Esophagus muscularis mucosa (tissue), 4 donors: ENCODE data around the gene ROBO1.

Source experiments
- CTCF ChIP-seq, 3 experiments: fragments of 200-600 bp in 2 of 3; fragments of 450-650 bp in 1 of 3; sonication (generic) in 2 of 3; IDR thresholded peaks; one replicate each; pipeline ENCODE4 v1.5.1; 2017 to 2019; ENCODE audit warnings: antibody characterized with exemption in 3 of 3, mild to moderate bottlenecking in 2 of 3, moderate library complexity in 1 of 3
- EP300 ChIP-seq: sonication (generic); formaldehyde crosslinking; IDR thresholded peaks from one replicate; pipeline ENCODE4 v1.6.1; 2017; ENCODE audit warnings: antibody characterized with exemption
- POLR2A ChIP-seq: fragments of 450-650 bp; IDR thresholded peaks from one replicate; pipeline ENCODE4 v1.6.1; 2017; ENCODE audit warnings: antibody characterized with exemption, moderate library complexity, mild to moderate bottlenecking, low read depth
- POLR2AphosphoS5 ChIP-seq, 2 donors: sonication (generic); formaldehyde crosslinking; IDR thresholded peaks; one replicate each; pipeline ENCODE4 v1.6.1; 2017; ENCODE audit warnings: antibody characterized with exemption in 2 of 2

DNA sequence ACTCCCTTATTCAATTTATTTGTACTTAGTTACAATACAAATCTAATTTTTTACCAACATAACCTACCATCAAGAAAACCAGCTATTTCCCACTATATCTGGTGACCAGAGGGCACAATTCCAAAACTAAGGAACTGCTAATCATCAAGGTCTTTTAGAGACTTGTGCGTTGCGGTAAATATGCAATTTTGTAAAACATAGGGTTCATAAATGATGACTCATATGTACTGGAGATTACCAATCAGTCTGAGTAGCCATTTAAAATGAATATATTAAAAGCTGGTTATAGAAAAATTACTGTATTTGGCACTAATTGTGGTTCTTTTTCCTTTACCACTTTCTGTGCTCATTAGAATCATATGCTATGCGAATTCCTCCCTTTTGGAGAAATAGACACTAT lies 859.6 kb downstream of the ROBO1 start:
- TF ChIP-seq POLR2A = no peak
- no peak for TF ChIP-seq CTCF (IDR thresholded peaks at IDR 0.05)
- no peak for TF ChIP-seq EP300
- no peak for TF ChIP-seq POLR2AphosphoS5 (IDR thresholded peaks at IDR 0.05)
